IMR-90 (cell line): ENCODE results near the gene AHI1. TPM values are rescaled to one million over a fixed set of nuclear protein-coding genes. Genes with fewer than 3 reads are reported as not detected.

Source experiments
- ATAC-seq: fragments of 200-7000 bp; cut with Tn5 transposase; 2 replicates; pipeline ENCODE4 v1.9.1; 2020; ENCODE audit warnings: low read depth, mild to moderate bottlenecking, moderate library complexity
- BruUV-seq: library from RNA; stranded (reverse); fragments of 400-500 nt; replicated peaks from 2 replicates; lab custom pipeline; 2021; lab: Mats Ljungman, UMichigan
- CTCF ChIA-PET: fragments of 300-600 bp; formaldehyde crosslinking; extraction: SDS; loops from one replicate; lab custom pipeline; 2021; ENCODE audit warnings: antibody characterized with exemption; lab: Yijun Ruan, JAX
- POLR2A ChIA-PET: fragments of 300-600 bp; sonication (Branson Sonifier 250); formaldehyde crosslinking; loops from one replicate; lab custom pipeline; 2022; ENCODE audit warnings: antibody characterized with exemption; ENCODE audit not compliant: unreplicated experiment; lab: Charles Lee
- DNase-seq: peaks from one replicate; pipeline ENCODE4 v3.0.0; 2013
- H2AFZ ChIP-seq: replicated peaks from 2 replicates; pipeline ENCODE3; 2013; ENCODE audit warnings: low read length, mild to moderate bottlenecking; ENCODE audit not compliant: poor library complexity
- H2AK5ac ChIP-seq: 2 replicates; pipeline ENCODE4 v1.6.1; 2013; ENCODE audit warnings: low read depth, low read length, inconsistent platforms
- H2AK9ac ChIP-seq: replicated peaks from 2 replicates; pipeline ENCODE3; 2013; ENCODE audit warnings: mild to moderate bottlenecking, low read depth, low read length, moderate library complexity; ENCODE audit not compliant: poor library complexity
- H2BK120ac ChIP-seq: 2 replicates; pipeline ENCODE4 v1.6.1; 2013; ENCODE audit warnings: low read depth, low read length, inconsistent platforms
- H2BK15ac ChIP-seq: 3 replicates; pipeline ENCODE4 v1.6.1; 2013; ENCODE audit warnings: low read depth, low read length, inconsistent platforms
- H2BK20ac ChIP-seq: 2 replicates; pipeline ENCODE4 v1.6.1; 2013; ENCODE audit warnings: low read depth, mild to moderate bottlenecking, inconsistent platforms, low read length, moderate library complexity
- H2BK5ac ChIP-seq: 2 replicates; pipeline ENCODE4 v1.6.1; 2013; ENCODE audit warnings: mild to moderate bottlenecking, low read depth, low read length, inconsistent platforms; ENCODE audit not compliant: poor library complexity, severe bottlenecking
- H3K14ac ChIP-seq: replicated peaks from 2 replicates; pipeline ENCODE4 v1.6.1; 2013; ENCODE audit warnings: low read depth, low read length, inconsistent platforms
- H3K18ac ChIP-seq: 2 replicates; pipeline ENCODE4 v1.6.1; 2013; ENCODE audit warnings: low read depth, low read length, control low read depth
- H3K23ac ChIP-seq: 2 replicates; pipeline ENCODE4 v1.6.1; 2013; ENCODE audit warnings: low read depth, low read length, inconsistent platforms
- H3K27ac ChIP-seq: 2 replicates; pipeline ENCODE4 v1.5.1; 2013; ENCODE audit warnings: mild to moderate bottlenecking, control low read depth, low read length; ENCODE audit not compliant: insufficient read depth
- H3K27me3 ChIP-seq: 2 replicates; pipeline ENCODE4 v1.6.1; 2013; ENCODE audit warnings: low read length; ENCODE audit not compliant: control insufficient read depth, insufficient read depth
- H3K36me3 ChIP-seq: 2 replicates; pipeline ENCODE4 v1.6.1; 2013; ENCODE audit warnings: low read length, mixed read lengths; ENCODE audit not compliant: control insufficient read depth, insufficient read depth
- H3K4ac ChIP-seq: 2 replicates; pipeline ENCODE4 v1.6.1; 2013; ENCODE audit warnings: low read depth, low read length, inconsistent platforms
- H3K4me1 ChIP-seq: 2 replicates; pipeline ENCODE4 v1.6.1; 2013; ENCODE audit warnings: low read length, mixed read lengths; ENCODE audit not compliant: control insufficient read depth, insufficient read depth
- H3K4me2 ChIP-seq: 2 replicates; pipeline ENCODE4 v1.6.1; 2013; ENCODE audit warnings: low read depth, mild to moderate bottlenecking, control low read depth, low read length, moderate library complexity
- H3K4me3 ChIP-seq: 2 replicates; pipeline ENCODE4 v1.5.1; 2013; ENCODE audit warnings: low read depth, mild to moderate bottlenecking, control low read depth, low read length, moderate library complexity; ENCODE audit not compliant: insufficient read depth
- H3K56ac ChIP-seq: 2 replicates; pipeline ENCODE4 v1.6.1; 2013; ENCODE audit warnings: low read length, inconsistent platforms; ENCODE audit not compliant: insufficient read depth; ENCODE audit errors: extremely low read depth
- H3K79me1 ChIP-seq, 2 experiments: 2 replicates each; pipeline ENCODE4 v1.6.1; 2013; ENCODE audit warnings: low read length in 2 of 2, inconsistent platforms in 1 of 2, low read depth in 1 of 2
- H3K9ac ChIP-seq: 2 replicates; pipeline ENCODE4 v1.6.1; 2013; ENCODE audit warnings: low read depth, low read length, control low read depth
- H3K9me1 ChIP-seq: 2 replicates; pipeline ENCODE4 v1.6.1; 2013; ENCODE audit warnings: low read length, inconsistent platforms; ENCODE audit not compliant: insufficient read depth
- H3K9me3 ChIP-seq: 2 replicates; pipeline ENCODE4 v1.6.1; 2013; ENCODE audit warnings: low read length; ENCODE audit not compliant: control insufficient read depth, insufficient read depth
- H4K20me1 ChIP-seq: 2 replicates; pipeline ENCODE4 v1.6.1; 2013; ENCODE audit warnings: low read length, inconsistent platforms; ENCODE audit not compliant: insufficient read depth
- H4K5ac ChIP-seq: 2 replicates; pipeline ENCODE4 v1.6.1; 2013; ENCODE audit warnings: mild to moderate bottlenecking, low read depth, low read length, control low read depth
- H4K8ac ChIP-seq, 2 experiments: 2 replicates each; pipeline ENCODE4 v1.6.1; 2013; ENCODE audit warnings: low read depth in 2 of 2, low read length in 2 of 2, control low read depth in 1 of 2, inconsistent platforms in 1 of 2
- H4K91ac ChIP-seq: 2 replicates; pipeline ENCODE4 v1.6.1; 2013; ENCODE audit warnings: low read depth, low read length, inconsistent platforms; ENCODE audit not compliant: insufficient read depth
- BHLHE40 ChIP-seq: fragments of 150-350 bp; IDR thresholded peaks from 2 replicates; pipeline ENCODE4 v1.6.1; 2016; ENCODE audit warnings: mild to moderate bottlenecking, low read depth, low read length
- CEBPB ChIP-seq: IDR thresholded peaks from 2 replicates; pipeline ENCODE4 v1.6.1; 2012; ENCODE audit warnings: low read depth, low read length, improper control_type of control experiment
- FOS ChIP-seq: fragments of 150-350 bp; IDR thresholded peaks from 2 replicates; pipeline ENCODE4 v1.6.1; 2016; ENCODE audit warnings: low read depth, low read length
- MAZ ChIP-seq: IDR thresholded peaks from 2 replicates; pipeline ENCODE4 v1.6.1; 2012; ENCODE audit warnings: low read depth, mild to moderate bottlenecking, low read length, improper control_type of control experiment, moderate library complexity, borderline replicate concordance
- MXI1 ChIP-seq: IDR thresholded peaks from 2 replicates; pipeline ENCODE4 v1.6.1; 2012; ENCODE audit warnings: low read depth, mild to moderate bottlenecking, low read length, moderate library complexity, borderline replicate concordance
- POLR2A ChIP-seq: IDR thresholded peaks from 2 replicates; pipeline ENCODE4 v1.6.1; 2012; ENCODE audit warnings: mild to moderate bottlenecking, low read depth, low read length
- RCOR1 ChIP-seq: IDR thresholded peaks from 2 replicates; pipeline ENCODE4 v1.6.1; 2012; ENCODE audit warnings: mild to moderate bottlenecking, low read length, improper control_type of control experiment; ENCODE audit not compliant: insufficient replicate concordance
- RFX5 ChIP-seq: IDR thresholded peaks from 2 replicates; pipeline ENCODE4 v1.8.0; 2012; ENCODE audit warnings: low read depth, mild to moderate bottlenecking, low read length, moderate library complexity
- dilution Hi-C: fragments of 300-500 bp; cut with HindIII; formaldehyde crosslinking; loops from one replicate; pipeline ENCODE4 v1.14.3; 2018; ENCODE audit warnings: low sequenced_read_pairs; ENCODE audit not compliant: unreplicated experiment
- in situ Hi-C: fragments of 300-500 bp; cut with MboI; formaldehyde crosslinking; loops from 3 replicates; pipeline ENCODE4 v1.14.3; 2019; ENCODE audit warnings: low sequenced_read_pairs, inconsistent platforms, mixed read lengths
- intact Hi-C: fragments of 100-400 bp; cut with micrococcal nuclease; formaldehyde crosslinking; loops from 2 replicates; pipeline ENCODE4 v1.10.0; 2022
- polyA plus RNA-seq, 3 experiments: library from polyadenylated mRNA; depleted of rRNA; stranded (reverse); fragments of >200 nt; gene quantifications; 2 replicates each; pipeline ENCODE4 v1.2.3, GENCODE V29; 2012; ENCODE audit warnings: low replicate concordance in 1 of 3
- total RNA-seq: library from RNA; depleted of rRNA; stranded (reverse); fragments of >200 nt; gene quantifications from 2 replicates; pipeline ENCODE4 v1.2.3, GENCODE V29; 2012
- TF ChIP-seq, protein P1 (sequence below): conservative IDR thresholded peaks from 2 replicates; pipeline ENCODE4 v1.5.1; 2012; ENCODE audit warnings: mild to moderate bottlenecking, low read depth, low read length, improper control_type of control experiment
- TF ChIP-seq, protein P2 (sequence below): fragments of 150-350 bp; IDR thresholded peaks from 2 replicates; pipeline ENCODE4 v1.6.1; 2016; ENCODE audit warnings: low read depth, mild to moderate bottlenecking, low read length, moderate library complexity, borderline replicate concordance

The AHI1 gene
- total and polyA plus RNA-seq, 2 of the 4 experiments (the other 2 are of a cell fraction) = 9.5 to 19.4 TPM

DNA sequence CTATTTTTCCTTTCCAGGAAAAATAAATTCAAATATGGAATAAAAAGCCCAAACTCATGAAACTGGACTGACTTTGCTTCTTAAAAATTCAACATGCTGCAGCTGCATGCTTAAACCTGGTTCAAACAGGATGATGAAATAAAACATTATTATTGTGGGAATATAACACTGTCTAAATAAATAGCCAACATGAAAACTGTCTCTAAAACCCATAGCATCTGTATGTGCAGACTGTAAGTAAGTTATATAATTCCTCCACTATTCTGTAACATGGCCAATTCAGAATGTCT is 30.4 kb upstream of the AHI1 start:
- ATAC-seq (no peak), DNase-seq (no peak)
- no peak overlapping the region for H3K4me2 ChIP-seq
- H3K14ac ChIP-seq = no peak overlapping the region
- H3K18ac ChIP-seq = no peak overlapping the region
- H4K20me1 ChIP-seq = no peaks in the 10 kb centered on the region
- H3K9ac ChIP-seq = no peak overlapping the region
- no peaks in the 10 kb centered on the region for H3K9me3 ChIP-seq
- dilution Hi-C loops (no loop called here), in situ Hi-C loops (no loop called here), intact Hi-C loops (no loop called here)
- H3K9me1 ChIP-seq = 0 out of 2 replicates have a peak, but pooled peaks cover 2% of the 10 kb centered on the region
- H4K8ac ChIP-seq = no peak overlapping the region
- no TSS peak for BruUV-seq
- no peak overlapping the region for H2AK9ac ChIP-seq
- ChIA-PET POLR2A (no interaction called here), CTCF (no interaction called here)
- H4K91ac ChIP-seq = no peak overlapping the region
- H3K4ac ChIP-seq = no peak overlapping the region
- H3K27me3 ChIP-seq = no peaks in the 10 kb centered on the region
- no peak overlapping the region for H4K5ac ChIP-seq
- no peak overlapping the region for H2BK120ac ChIP-seq
- H3K4me3 ChIP-seq = no peak overlapping the region
- TF ChIP-seq FOS (no peak), MAZ (no peak), RCOR1 (no peak), MXI1 (no peak), BHLHE40 (no peak), POLR2A (no peak), RFX5 (no peak), CEBPB (no peak)
- TF ChIP-seq, protein P1, sequence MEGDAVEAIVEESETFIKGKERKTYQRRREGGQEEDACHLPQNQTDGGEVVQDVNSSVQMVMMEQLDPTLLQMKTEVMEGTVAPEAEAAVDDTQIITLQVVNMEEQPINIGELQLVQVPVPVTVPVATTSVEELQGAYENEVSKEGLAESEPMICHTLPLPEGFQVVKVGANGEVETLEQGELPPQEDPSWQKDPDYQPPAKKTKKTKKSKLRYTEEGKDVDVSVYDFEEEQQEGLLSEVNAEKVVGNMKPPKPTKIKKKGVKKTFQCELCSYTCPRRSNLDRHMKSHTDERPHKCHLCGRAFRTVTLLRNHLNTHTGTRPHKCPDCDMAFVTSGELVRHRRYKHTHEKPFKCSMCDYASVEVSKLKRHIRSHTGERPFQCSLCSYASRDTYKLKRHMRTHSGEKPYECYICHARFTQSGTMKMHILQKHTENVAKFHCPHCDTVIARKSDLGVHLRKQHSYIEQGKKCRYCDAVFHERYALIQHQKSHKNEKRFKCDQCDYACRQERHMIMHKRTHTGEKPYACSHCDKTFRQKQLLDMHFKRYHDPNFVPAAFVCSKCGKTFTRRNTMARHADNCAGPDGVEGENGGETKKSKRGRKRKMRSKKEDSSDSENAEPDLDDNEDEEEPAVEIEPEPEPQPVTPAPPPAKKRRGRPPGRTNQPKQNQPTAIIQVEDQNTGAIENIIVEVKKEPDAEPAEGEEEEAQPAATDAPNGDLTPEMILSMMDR = no peak
- TF ChIP-seq, protein P2, sequence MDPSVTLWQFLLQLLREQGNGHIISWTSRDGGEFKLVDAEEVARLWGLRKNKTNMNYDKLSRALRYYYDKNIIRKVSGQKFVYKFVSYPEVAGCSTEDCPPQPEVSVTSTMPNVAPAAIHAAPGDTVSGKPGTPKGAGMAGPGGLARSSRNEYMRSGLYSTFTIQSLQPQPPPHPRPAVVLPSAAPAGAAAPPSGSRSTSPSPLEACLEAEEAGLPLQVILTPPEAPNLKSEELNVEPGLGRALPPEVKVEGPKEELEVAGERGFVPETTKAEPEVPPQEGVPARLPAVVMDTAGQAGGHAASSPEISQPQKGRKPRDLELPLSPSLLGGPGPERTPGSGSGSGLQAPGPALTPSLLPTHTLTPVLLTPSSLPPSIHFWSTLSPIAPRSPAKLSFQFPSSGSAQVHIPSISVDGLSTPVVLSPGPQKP = no peak
- H3K36me3 ChIP-seq = no peaks in the 10 kb centered on the region
- H3K4me1 ChIP-seq = peaks cover 3% of the 10 kb centered on the region; the same call in 1 of the 2 replicates
- H3K56ac ChIP-seq = no peak overlapping the region
- no peak overlapping the region for H2BK15ac ChIP-seq
- H2BK20ac ChIP-seq = no peak overlapping the region
- H3K23ac ChIP-seq = no peak overlapping the region
- no peaks in the 10 kb centered on the region for H3K79me1 ChIP-seq
- H2BK5ac ChIP-seq = no peak overlapping the region
- H2AK5ac ChIP-seq = no peak overlapping the region
- H2AFZ ChIP-seq = no peak overlapping the region
- no peak overlapping the region for H3K27ac ChIP-seq
